IMR-90 (cell line): ENCODE measurements around the gene CIC. TPM values are rescaled to one million over a fixed set of nuclear protein-coding genes. Genes with fewer than 3 reads are reported as not detected.

Experiments
- ATAC-seq: fragments of 200-7000 bp; cut with Tn5 transposase; 2 replicates; pipeline ENCODE4 v1.9.1; 2020; ENCODE audit warnings: low read depth, mild to moderate bottlenecking, moderate library complexity
- BruUV-seq: library from RNA; stranded (reverse); fragments of 400-500 nt; replicated peaks from 2 replicates; lab custom pipeline; 2021; lab: Mats Ljungman, UMichigan
- CTCF ChIA-PET: fragments of 300-600 bp; formaldehyde crosslinking; extraction: SDS; loops from one replicate; lab custom pipeline; 2021; ENCODE audit warnings: antibody characterized with exemption; lab: Yijun Ruan, JAX
- POLR2A ChIA-PET: fragments of 300-600 bp; sonication (Branson Sonifier 250); formaldehyde crosslinking; loops from one replicate; lab custom pipeline; 2022; ENCODE audit warnings: antibody characterized with exemption; ENCODE audit not compliant: unreplicated experiment; lab: Charles Lee
- DNase-seq: peaks from one replicate; pipeline ENCODE4 v3.0.0; 2013
- H2AFZ ChIP-seq: replicated peaks from 2 replicates; pipeline ENCODE3; 2013; ENCODE audit warnings: low read length, mild to moderate bottlenecking; ENCODE audit not compliant: poor library complexity
- H2AK5ac ChIP-seq: 2 replicates; pipeline ENCODE4 v1.6.1; 2013; ENCODE audit warnings: low read depth, low read length, inconsistent platforms
- H2AK9ac ChIP-seq: replicated peaks from 2 replicates; pipeline ENCODE3; 2013; ENCODE audit warnings: mild to moderate bottlenecking, low read depth, low read length, moderate library complexity; ENCODE audit not compliant: poor library complexity
- H2BK120ac ChIP-seq: 2 replicates; pipeline ENCODE4 v1.6.1; 2013; ENCODE audit warnings: low read depth, low read length, inconsistent platforms
- H2BK15ac ChIP-seq: 3 replicates; pipeline ENCODE4 v1.6.1; 2013; ENCODE audit warnings: low read depth, low read length, inconsistent platforms
- H2BK20ac ChIP-seq: 2 replicates; pipeline ENCODE4 v1.6.1; 2013; ENCODE audit warnings: low read depth, mild to moderate bottlenecking, inconsistent platforms, low read length, moderate library complexity
- H2BK5ac ChIP-seq: 2 replicates; pipeline ENCODE4 v1.6.1; 2013; ENCODE audit warnings: mild to moderate bottlenecking, low read depth, low read length, inconsistent platforms; ENCODE audit not compliant: poor library complexity, severe bottlenecking
- H3K14ac ChIP-seq: replicated peaks from 2 replicates; pipeline ENCODE4 v1.6.1; 2013; ENCODE audit warnings: low read depth, low read length, inconsistent platforms
- H3K18ac ChIP-seq: 2 replicates; pipeline ENCODE4 v1.6.1; 2013; ENCODE audit warnings: low read depth, low read length, control low read depth
- H3K23ac ChIP-seq: 2 replicates; pipeline ENCODE4 v1.6.1; 2013; ENCODE audit warnings: low read depth, low read length, inconsistent platforms
- H3K27ac ChIP-seq: 2 replicates; pipeline ENCODE4 v1.5.1; 2013; ENCODE audit warnings: mild to moderate bottlenecking, control low read depth, low read length; ENCODE audit not compliant: insufficient read depth
- H3K27me3 ChIP-seq: 2 replicates; pipeline ENCODE4 v1.6.1; 2013; ENCODE audit warnings: low read length; ENCODE audit not compliant: control insufficient read depth, insufficient read depth
- H3K36me3 ChIP-seq: 2 replicates; pipeline ENCODE4 v1.6.1; 2013; ENCODE audit warnings: low read length, mixed read lengths; ENCODE audit not compliant: control insufficient read depth, insufficient read depth
- H3K4ac ChIP-seq: 2 replicates; pipeline ENCODE4 v1.6.1; 2013; ENCODE audit warnings: low read depth, low read length, inconsistent platforms
- H3K4me1 ChIP-seq: 2 replicates; pipeline ENCODE4 v1.6.1; 2013; ENCODE audit warnings: low read length, mixed read lengths; ENCODE audit not compliant: control insufficient read depth, insufficient read depth
- H3K4me2 ChIP-seq: 2 replicates; pipeline ENCODE4 v1.6.1; 2013; ENCODE audit warnings: low read depth, mild to moderate bottlenecking, control low read depth, low read length, moderate library complexity
- H3K4me3 ChIP-seq: 2 replicates; pipeline ENCODE4 v1.5.1; 2013; ENCODE audit warnings: low read depth, mild to moderate bottlenecking, control low read depth, low read length, moderate library complexity; ENCODE audit not compliant: insufficient read depth
- H3K56ac ChIP-seq: 2 replicates; pipeline ENCODE4 v1.6.1; 2013; ENCODE audit warnings: low read length, inconsistent platforms; ENCODE audit not compliant: insufficient read depth; ENCODE audit errors: extremely low read depth
- H3K79me1 ChIP-seq, 2 experiments: 2 replicates each; pipeline ENCODE4 v1.6.1; 2013; ENCODE audit warnings: low read length in 2 of 2, inconsistent platforms in 1 of 2, low read depth in 1 of 2
- H3K9ac ChIP-seq: 2 replicates; pipeline ENCODE4 v1.6.1; 2013; ENCODE audit warnings: low read depth, low read length, control low read depth
- H3K9me1 ChIP-seq: 2 replicates; pipeline ENCODE4 v1.6.1; 2013; ENCODE audit warnings: low read length, inconsistent platforms; ENCODE audit not compliant: insufficient read depth
- H3K9me3 ChIP-seq: 2 replicates; pipeline ENCODE4 v1.6.1; 2013; ENCODE audit warnings: low read length; ENCODE audit not compliant: control insufficient read depth, insufficient read depth
- H4K20me1 ChIP-seq: 2 replicates; pipeline ENCODE4 v1.6.1; 2013; ENCODE audit warnings: low read length, inconsistent platforms; ENCODE audit not compliant: insufficient read depth
- H4K5ac ChIP-seq: 2 replicates; pipeline ENCODE4 v1.6.1; 2013; ENCODE audit warnings: mild to moderate bottlenecking, low read depth, low read length, control low read depth
- H4K8ac ChIP-seq, 2 experiments: 2 replicates each; pipeline ENCODE4 v1.6.1; 2013; ENCODE audit warnings: low read depth in 2 of 2, low read length in 2 of 2, control low read depth in 1 of 2, inconsistent platforms in 1 of 2
- H4K91ac ChIP-seq: 2 replicates; pipeline ENCODE4 v1.6.1; 2013; ENCODE audit warnings: low read depth, low read length, inconsistent platforms; ENCODE audit not compliant: insufficient read depth
- BHLHE40 ChIP-seq: fragments of 150-350 bp; IDR thresholded peaks from 2 replicates; pipeline ENCODE4 v1.6.1; 2016; ENCODE audit warnings: mild to moderate bottlenecking, low read depth, low read length
- CEBPB ChIP-seq: IDR thresholded peaks from 2 replicates; pipeline ENCODE4 v1.6.1; 2012; ENCODE audit warnings: low read depth, low read length, improper control_type of control experiment
- CHD1 ChIP-seq: IDR thresholded peaks from 2 replicates; pipeline ENCODE4 v1.6.1; 2012; ENCODE audit warnings: low read depth, low read length, improper control_type of control experiment
- CTCF ChIP-seq: conservative IDR thresholded peaks from 2 replicates; pipeline ENCODE4 v1.5.1; 2012; ENCODE audit warnings: mild to moderate bottlenecking, low read depth, low read length, improper control_type of control experiment
- MAFK ChIP-seq: IDR thresholded peaks from 2 replicates; pipeline ENCODE4 v1.6.1; 2012; ENCODE audit warnings: low read depth, low read length, improper control_type of control experiment
- NFE2L2 ChIP-seq: fragments of 150-350 bp; IDR thresholded peaks from 2 replicates; pipeline ENCODE4 v1.6.1; 2016; ENCODE audit warnings: low read depth, mild to moderate bottlenecking, low read length
- RAD21 ChIP-seq: IDR thresholded peaks from 2 replicates; pipeline ENCODE4 v1.6.1; 2012; ENCODE audit warnings: low read length, improper control_type of control experiment
- RFX5 ChIP-seq: IDR thresholded peaks from 2 replicates; pipeline ENCODE4 v1.8.0; 2012; ENCODE audit warnings: low read depth, mild to moderate bottlenecking, low read length, moderate library complexity
- SMC3 ChIP-seq: fragments of 150-350 bp; IDR thresholded peaks from 2 replicates; pipeline ENCODE4 v1.6.1; 2016; ENCODE audit warnings: low read depth, mild to moderate bottlenecking, antibody characterized with exemption, low read length, moderate library complexity
- WGBS, 2 experiments: methylation state at CpG; one replicate each; pipeline versions ENCODE4 v1.1.5 to v1.1.7; 2013; ENCODE audit warnings: missing lambda C conversion rate in 2 of 2; ENCODE audit not compliant: insufficient read length in 1 of 2; ENCODE audit errors: extremely low coverage in 2 of 2; 5-methylcytosine and 5-hydroxymethylcytosine counted together
- dilution Hi-C: fragments of 300-500 bp; cut with HindIII; formaldehyde crosslinking; loops from one replicate; pipeline ENCODE4 v1.14.3; 2018; ENCODE audit warnings: low sequenced_read_pairs; ENCODE audit not compliant: unreplicated experiment
- in situ Hi-C: fragments of 300-500 bp; cut with MboI; formaldehyde crosslinking; loops from 3 replicates; pipeline ENCODE4 v1.14.3; 2019; ENCODE audit warnings: low sequenced_read_pairs, inconsistent platforms, mixed read lengths
- intact Hi-C: fragments of 100-400 bp; cut with micrococcal nuclease; formaldehyde crosslinking; loops from 2 replicates; pipeline ENCODE4 v1.10.0; 2022
- polyA plus RNA-seq, 3 experiments: library from polyadenylated mRNA; depleted of rRNA; stranded (reverse); fragments of >200 nt; gene quantifications; 2 replicates each; pipeline ENCODE4 v1.2.3, GENCODE V29; 2012; ENCODE audit warnings: low replicate concordance in 1 of 3
- total RNA-seq: library from RNA; depleted of rRNA; stranded (reverse); fragments of >200 nt; gene quantifications from 2 replicates; pipeline ENCODE4 v1.2.3, GENCODE V29; 2012

The CIC gene
- total and polyA plus RNA-seq, 2 of the 4 experiments (the other 2 are of a cell fraction) = 1.8 to 23.2 TPM

DNA sequence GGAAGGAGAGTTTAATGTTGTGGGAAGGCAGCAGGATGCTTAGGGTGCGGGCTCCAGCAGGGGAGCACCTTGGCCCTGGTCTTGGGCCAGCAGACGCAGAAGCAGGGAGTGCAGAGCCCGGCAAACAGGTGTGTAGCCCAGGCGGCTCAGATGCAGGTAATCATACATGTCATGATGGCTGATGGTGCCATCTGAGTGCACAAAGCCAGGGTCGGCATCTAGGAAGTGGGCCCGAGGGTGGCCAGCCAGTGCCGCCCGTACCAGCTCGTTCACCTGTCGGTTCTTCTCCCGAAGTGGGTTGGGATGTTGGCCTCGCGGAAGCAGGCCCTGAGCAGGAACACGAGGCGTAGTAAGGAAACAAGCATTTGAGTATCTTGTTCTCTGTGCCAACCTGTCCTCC lies 28.0 kb downstream of the CIC start:
- H2AFZ ChIP-seq = no peak overlapping the region
- no peak for ATAC-seq
- H3K9ac ChIP-seq = no peak overlapping the region
- no peak overlapping the region for H3K23ac ChIP-seq
- ChIA-PET CTCF (interaction anchor here (1.0 to 1.1 kb wide), 2 partner anchors 17 to 50 kb away, joined by 3 to 4 read pairs; no protein-coding TSS in a partner anchor), POLR2A (interaction anchor here (0.9 kb wide), 1 partner anchor 51 kb away, joined by 3 read pairs; no protein-coding TSS in a partner anchor)
- no peak overlapping the region for H3K4me3 ChIP-seq
- BruUV-seq = no TSS peak
- H4K20me1 ChIP-seq = peaks cover 10% of the 10 kb centered on the region
- dilution Hi-C loops = no loop called here
- H3K4me2 ChIP-seq = no peak overlapping the region
- H3K79me1 ChIP-seq = peaks cover 3 to 21% of the 10 kb centered on the region in 2 experiments; a peak in 2 of 4 replicates
- no peak overlapping the region for H2BK20ac ChIP-seq
- H3K56ac ChIP-seq = no peak overlapping the region
- H2BK5ac ChIP-seq = no peak overlapping the region
- H4K91ac ChIP-seq = no peak overlapping the region
- H2AK9ac ChIP-seq = no peak overlapping the region
- no peak overlapping the region for H2AK5ac ChIP-seq
- no peak overlapping the region for H4K5ac ChIP-seq
- no peaks in the 10 kb centered on the region for H3K27me3 ChIP-seq
- H3K36me3 ChIP-seq = peaks cover 38% of the 10 kb centered on the region
- H3K9me1 ChIP-seq = peaks cover 3% of the 10 kb centered on the region; the same call in 1 of the 2 replicates
- TF ChIP-seq CEBPB (no peak), CTCF (no peak), RAD21 (no peak), RFX5 (no peak), SMC3 (no peak), NFE2L2 (no peak), BHLHE40 (no peak), CHD1 (no peak), MAFK (no peak)
- no peak overlapping the region for H2BK15ac ChIP-seq
- no peaks in the 10 kb centered on the region for H3K9me3 ChIP-seq
- in situ Hi-C loops = no loop called here
- intact Hi-C loops = loop anchor here (5.0 kb wide), 1 partner anchor 165 kb away; the partner anchor contains the start of gene POU2F2
- no peak overlapping the region for H3K14ac ChIP-seq
- no peak for DNase-seq
- H2BK120ac ChIP-seq = no peak overlapping the region
- H3K27ac ChIP-seq = no peak overlapping the region
- no peak overlapping the region for H3K4ac ChIP-seq
- H3K18ac ChIP-seq = no peak overlapping the region
- no peaks in the 10 kb centered on the region for H3K4me1 ChIP-seq
- no peak overlapping the region for H4K8ac ChIP-seq
- 100% methylated on average over 5 of the region's 15 CpGs; no CpG with 5 or more reads in 1 of the 2 experiments for WGBS, 2 experiments
